Stimulated activated CD8-positive, alpha-beta memory T cell treated with anti-CD3 and anti-CD28 coated beads, Interleukin-4, amount 100 ng/mL, for 24 hours (primary cell): ENCODE data around the gene SYNJ2.

ENCODE experiments used
- DNase-seq: peaks from one replicate; pipeline ENCODE4 v3.0.0-alpha.2; 2020; ENCODE audit warnings: low read depth

Gene SYNJ2

GRCh38 chr6:157996918-157997702 is 15.4 kb downstream of the SYNJ2 start:
- DNase-seq = no peak

GRCh38 chr6:157997893-157998608 is 16.4 kb downstream of the SYNJ2 start:
- no peak for DNase-seq

GRCh38 chr6:157998707-157999167 is 17.1 kb downstream of the SYNJ2 start:
- no peak for DNase-seq

- DNase-seq = no peak
Observed at GRCh38 chr6:157999168-158000051, 17.7 kb downstream of the SYNJ2 start.

GRCh38 chr6:158000530-158001307 is 19.1 kb downstream of the SYNJ2 start:
- DNase-seq = no peak

DNA sequence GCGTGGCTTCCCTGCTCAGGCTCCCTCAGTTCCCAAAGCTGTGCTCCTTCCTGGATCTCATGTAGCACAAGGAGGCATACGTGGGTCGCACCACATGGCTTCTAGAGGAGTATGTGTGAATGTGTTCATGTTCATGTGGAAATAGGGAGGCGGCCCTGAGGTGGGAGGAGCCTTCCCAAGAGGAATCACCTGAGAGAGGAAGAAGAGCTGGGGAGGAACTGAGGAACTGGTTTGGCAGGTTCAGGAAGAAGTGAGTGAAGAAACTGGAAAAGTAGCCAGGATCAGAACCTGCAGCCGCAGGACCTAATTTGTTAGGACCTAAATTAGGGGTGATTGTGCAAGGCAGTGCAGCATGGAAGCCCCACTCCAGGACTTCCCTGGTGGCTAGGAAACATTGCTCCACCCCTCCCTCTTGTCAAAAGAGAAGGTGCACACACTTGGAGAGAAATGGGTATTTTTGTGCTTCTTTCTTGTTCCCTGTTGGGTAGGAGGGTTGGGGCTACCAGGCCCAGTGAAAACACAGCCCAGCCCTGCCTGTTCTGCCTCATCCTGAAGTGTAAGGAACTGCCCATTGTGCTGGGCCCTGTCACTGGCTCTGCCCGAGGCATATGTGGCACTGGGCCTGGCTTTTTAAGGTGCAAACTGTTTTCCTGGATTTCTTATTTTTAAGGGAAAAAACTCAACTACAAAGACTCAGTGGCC is 20.7 kb downstream of the SYNJ2 start:
- no peak for DNase-seq

- no peak for DNase-seq
Observed at GRCh38 chr6:158002951-158003853, 21.5 kb downstream of the SYNJ2 start.

GRCh38 chr6:158003910-158004700 is 22.4 kb downstream of the SYNJ2 start:
- no peak for DNase-seq

DNA sequence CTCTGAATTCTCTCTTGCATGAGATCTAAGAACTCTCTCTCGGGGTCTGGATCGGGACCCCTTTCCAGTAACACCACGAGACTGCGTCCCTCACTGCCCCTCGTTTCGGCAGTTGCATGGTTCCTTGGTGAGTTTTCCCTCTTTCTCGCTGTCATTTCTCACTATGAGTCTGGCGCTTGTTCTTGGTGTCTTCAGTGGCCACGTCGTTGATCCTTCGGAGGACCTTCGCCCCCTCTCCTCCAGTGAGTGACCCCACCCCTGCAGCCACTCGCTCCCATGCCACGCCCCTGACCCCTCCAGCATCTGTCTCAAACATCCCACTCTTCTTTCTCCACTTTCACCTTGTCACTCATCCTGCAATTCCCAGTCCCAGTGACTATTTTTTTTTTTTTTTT is 23.0 kb downstream of the SYNJ2 start:
- no peak for DNase-seq

GRCh38 chr6:158005626-158006180 is 24.0 kb downstream of the SYNJ2 start:
- no peak for DNase-seq

DNA sequence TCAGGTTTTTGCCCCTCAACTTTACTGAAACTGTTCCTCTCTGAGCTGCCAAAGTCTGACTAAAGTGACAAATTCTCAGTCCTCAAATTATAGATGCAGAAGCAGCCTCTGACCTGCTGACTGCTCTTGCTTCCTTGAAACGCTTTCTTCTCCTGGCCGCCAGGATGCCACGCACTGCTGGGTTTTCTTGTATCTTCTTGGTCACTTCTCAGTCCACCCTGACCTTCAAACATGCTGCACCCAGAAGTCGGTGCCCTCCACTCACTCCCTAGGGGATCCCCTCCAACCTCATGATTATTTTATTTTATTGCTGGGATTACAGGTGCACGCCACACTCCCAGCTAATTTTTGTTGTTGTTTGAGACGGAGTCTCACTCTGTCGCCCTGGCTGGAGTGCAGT is 24.7 kb downstream of the SYNJ2 start:
- no peak for DNase-seq

- no peak for DNase-seq
Observed at GRCh38 chr6:158006821-158007570, 25.3 kb downstream of the SYNJ2 start.

GRCh38 chr6:158008864-158009113 is 27.1 kb downstream of the SYNJ2 start:
- no peak for DNase-seq

DNA sequence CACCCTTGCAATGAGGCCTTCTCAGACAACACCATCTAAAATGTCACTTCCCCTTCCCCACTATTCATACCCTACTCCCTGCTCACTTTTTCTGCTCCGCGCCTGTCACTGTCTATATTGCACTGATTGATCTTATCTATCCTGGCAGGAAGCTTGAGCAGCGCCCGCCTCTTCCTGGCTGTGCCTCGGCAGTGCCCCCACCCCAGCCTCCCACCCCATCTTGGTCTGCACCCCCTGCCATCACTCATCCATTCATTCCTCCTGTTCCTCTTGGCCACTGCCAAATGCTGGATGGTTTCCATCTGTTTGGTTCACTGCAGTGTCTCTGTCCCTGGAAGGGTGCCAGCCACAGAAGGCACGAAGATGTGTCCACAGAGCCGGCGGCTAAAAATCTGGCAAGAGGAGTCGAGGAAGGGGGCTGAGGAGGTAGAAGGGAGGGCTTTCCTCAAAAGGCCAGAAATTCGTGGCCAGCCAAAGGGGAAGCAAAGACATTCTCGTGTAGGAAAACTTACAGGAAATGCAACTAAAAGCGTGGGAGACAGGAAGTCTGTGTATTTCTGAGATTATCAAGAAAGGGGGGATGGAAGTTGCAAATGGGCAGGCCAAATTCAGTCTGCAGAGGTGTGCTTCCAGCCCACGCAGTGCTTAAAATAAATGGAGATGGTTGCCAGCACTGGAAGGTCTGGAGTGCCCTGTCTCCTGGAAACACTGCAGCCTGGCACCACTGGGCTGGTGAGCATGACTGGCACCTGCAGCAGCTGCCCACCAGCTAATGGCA is 27.6 kb downstream of the SYNJ2 start:
- no peak for DNase-seq

GRCh38 chr6:158009935-158010585 is 28.4 kb downstream of the SYNJ2 start:
- no peak for DNase-seq

GRCh38 chr6:158010591-158011477 is 29.2 kb downstream of the SYNJ2 start:
- no peak for DNase-seq
